ENCODE results near the gene RPP40.

The RPP40 gene

DNA sequence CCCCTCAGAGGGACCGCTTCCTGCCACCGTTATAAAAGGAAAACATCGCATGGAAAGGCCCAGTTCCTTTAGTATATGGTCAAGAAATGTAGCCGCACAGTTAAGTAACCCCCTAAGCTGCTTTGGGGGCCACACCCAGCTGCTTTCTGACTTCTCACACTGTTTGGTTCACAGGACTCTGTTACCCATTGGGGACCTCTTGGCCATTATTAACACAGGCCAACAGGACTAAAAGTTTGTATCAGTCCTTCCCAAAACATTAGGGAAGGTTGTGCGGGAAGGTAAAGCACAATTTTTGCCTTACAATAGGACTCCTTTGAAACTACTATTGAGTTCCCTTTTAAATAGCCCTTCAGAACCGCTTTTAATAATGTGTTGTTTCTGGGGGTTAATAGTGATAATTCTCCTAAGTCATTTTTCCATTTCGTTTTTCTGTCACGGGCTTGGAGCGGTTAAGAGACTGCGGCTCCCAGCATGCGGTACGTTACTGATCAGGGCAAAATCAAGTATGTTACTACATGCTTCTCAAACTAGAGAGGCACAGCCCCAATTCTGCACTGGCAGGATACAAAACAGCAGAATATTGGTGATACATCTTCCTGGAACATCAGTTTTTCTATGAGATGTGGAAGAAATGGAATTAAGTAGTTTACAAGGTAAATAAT lies 668 bp upstream of the RPP40 start:
- TF ChIP-seq, protein P1, sequence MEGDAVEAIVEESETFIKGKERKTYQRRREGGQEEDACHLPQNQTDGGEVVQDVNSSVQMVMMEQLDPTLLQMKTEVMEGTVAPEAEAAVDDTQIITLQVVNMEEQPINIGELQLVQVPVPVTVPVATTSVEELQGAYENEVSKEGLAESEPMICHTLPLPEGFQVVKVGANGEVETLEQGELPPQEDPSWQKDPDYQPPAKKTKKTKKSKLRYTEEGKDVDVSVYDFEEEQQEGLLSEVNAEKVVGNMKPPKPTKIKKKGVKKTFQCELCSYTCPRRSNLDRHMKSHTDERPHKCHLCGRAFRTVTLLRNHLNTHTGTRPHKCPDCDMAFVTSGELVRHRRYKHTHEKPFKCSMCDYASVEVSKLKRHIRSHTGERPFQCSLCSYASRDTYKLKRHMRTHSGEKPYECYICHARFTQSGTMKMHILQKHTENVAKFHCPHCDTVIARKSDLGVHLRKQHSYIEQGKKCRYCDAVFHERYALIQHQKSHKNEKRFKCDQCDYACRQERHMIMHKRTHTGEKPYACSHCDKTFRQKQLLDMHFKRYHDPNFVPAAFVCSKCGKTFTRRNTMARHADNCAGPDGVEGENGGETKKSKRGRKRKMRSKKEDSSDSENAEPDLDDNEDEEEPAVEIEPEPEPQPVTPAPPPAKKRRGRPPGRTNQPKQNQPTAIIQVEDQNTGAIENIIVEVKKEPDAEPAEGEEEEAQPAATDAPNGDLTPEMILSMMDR (conservative IDR thresholded peaks at IDR 0.05; ENCODE audit: control insufficient read depth, insufficient read depth, low read depth, low read length) = no peak
- DNase-seq (ENCODE audit: low read depth) = no peak
- peak overlapping the region; percentile 84 for H3K4me3 ChIP-seq (ENCODE audit: control insufficient read depth, low read depth, low read length)

GRCh38 chr6:4999586-4999985 lies 4.3 kb downstream of the RPP40 start:
- TF ChIP-seq, protein P1 (conservative IDR thresholded peaks at IDR 0.05; ENCODE audit: control insufficient read depth, insufficient read depth, low read depth, low read length) = no peak
- H3K4me3 ChIP-seq (ENCODE audit: control insufficient read depth, low read depth, low read length) = no peak overlapping the region
- DNase-seq (ENCODE audit: low read depth) = no peak

DNA sequence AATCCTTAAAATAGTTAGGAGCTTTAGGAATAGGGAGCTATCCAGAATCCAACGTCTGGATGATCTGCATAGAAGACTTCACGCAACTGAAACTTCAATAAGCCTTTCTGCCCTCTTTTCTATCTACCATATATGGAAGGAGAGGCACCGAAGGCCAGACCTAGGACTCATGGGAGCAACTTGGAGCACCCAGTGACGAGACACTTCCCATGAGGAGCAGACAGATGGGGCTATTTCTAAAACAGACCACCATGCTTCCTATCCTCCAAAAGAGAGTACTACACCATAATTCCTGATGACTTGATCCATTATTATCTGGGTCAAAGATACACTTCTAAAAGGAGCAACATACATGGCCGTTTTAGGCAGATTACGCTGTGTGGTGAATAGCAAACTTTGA lies 6.0 kb downstream of the RPP40 start:
- DNase-seq (ENCODE audit: low read depth) = no peak
- H3K4me3 ChIP-seq (ENCODE audit: control insufficient read depth, low read depth, low read length) = no peak overlapping the region
- TF ChIP-seq, protein P1 (conservative IDR thresholded peaks at IDR 0.05; ENCODE audit: control insufficient read depth, insufficient read depth, low read depth, low read length) = no peak

DNA sequence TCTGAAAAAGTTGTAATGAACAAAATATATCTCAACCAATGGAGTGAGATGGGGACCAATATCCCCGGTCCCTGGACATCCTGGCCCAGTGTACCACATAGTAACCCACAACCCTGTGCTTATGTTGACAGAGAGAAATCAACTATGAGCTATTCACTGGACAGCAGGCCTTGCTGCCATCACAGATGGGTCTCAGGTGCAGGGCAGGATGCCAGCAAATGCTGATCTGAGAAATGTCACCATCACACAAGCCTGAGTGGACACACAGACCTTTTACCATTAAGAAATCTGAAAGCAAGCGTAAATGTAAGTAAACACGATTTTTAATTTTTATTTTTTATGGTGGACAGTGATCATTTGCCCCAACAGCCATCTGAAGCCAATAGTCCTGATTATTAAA lies 9.1 kb downstream of the RPP40 start:
- no peak overlapping the region for H3K4me3 ChIP-seq (ENCODE audit: control insufficient read depth, low read depth, low read length)
- TF ChIP-seq, protein P1 (conservative IDR thresholded peaks at IDR 0.05; ENCODE audit: control insufficient read depth, insufficient read depth, low read depth, low read length) = no peak
- no peak for DNase-seq (ENCODE audit: low read depth)

DNA sequence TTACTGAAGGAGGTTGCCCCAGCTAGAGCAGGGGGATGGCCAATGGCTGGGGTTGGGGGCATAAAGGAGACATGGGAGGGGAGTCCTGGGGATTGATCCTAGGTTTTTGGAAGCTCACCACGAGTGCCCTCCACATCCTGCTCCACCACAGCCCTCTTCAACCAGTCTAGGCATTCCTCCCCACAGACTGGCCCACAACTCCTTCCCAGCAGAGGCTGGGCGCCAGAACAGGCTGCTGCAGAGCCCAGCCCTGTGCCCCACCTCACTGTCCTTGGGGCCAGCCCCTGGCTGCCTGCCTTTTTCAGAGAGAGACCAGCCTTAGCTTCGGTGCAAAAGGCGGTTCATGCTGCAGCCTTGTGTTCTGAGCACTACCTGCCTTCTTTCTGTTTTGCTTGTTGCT lies 16.4 kb downstream of the RPP40 start:
- DNase-seq (ENCODE audit: low read depth) = no peak
- TF ChIP-seq, protein P1 (conservative IDR thresholded peaks at IDR 0.05; ENCODE audit: control insufficient read depth, insufficient read depth, low read depth, low read length) = no peak
- H3K4me3 ChIP-seq (ENCODE audit: control insufficient read depth, low read depth, low read length) = no peak overlapping the region

GRCh38 chr6:4986999-4987398 lies 16.8 kb downstream of the RPP40 start:
- TF ChIP-seq, protein P1 (conservative IDR thresholded peaks at IDR 0.05; ENCODE audit: control insufficient read depth, insufficient read depth, low read depth, low read length) = no peak
- no peak overlapping the region for H3K4me3 ChIP-seq (ENCODE audit: control insufficient read depth, low read depth, low read length)
- no peak for DNase-seq (ENCODE audit: low read depth)

DNA sequence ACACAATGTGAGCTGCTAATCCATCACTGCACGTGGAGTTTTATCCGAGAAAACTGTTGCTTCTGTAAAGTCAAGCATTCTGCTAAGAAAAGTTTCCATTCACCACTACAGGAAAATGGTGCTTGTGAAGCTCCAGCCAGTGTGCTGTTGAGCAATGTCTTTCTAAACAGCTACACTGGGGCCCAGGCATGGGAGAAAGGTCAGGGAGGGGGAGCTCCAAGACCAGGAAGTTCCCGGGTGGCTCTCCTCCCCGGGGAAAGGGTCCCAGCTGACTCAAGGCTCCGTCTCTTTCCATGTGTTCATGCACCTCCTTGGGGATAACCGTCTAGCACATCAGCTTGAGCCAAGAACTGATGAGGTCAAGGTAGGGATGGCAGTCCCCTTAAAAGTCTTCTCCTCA lies 20.5 kb downstream of the RPP40 start:
- no peak overlapping the region for H3K4me3 ChIP-seq (ENCODE audit: control insufficient read depth, low read depth, low read length)
- TF ChIP-seq, protein P1 (conservative IDR thresholded peaks at IDR 0.05; ENCODE audit: control insufficient read depth, insufficient read depth, low read depth, low read length) = no peak
- no peak for DNase-seq (ENCODE audit: low read depth)
